Activated naive CD8-positive, alpha-beta T cell treated with anti-CD3 and anti-CD28 coated beads, Interleukin-2, amount 50 U/mL, for 24 hours (primary cell): ENCODE measurements around the gene CYB561D2.

Source experiments
- ATAC-seq: fragments of 150-1000 bp; cut with Tn5 transposase; one replicate; pipeline ENCODE4 v1.10.0; 2021
- DNase-seq: peaks from one replicate; pipeline ENCODE4 v3.0.0; 2021
- H3K27ac Mint-ChIP-seq: one replicate; pipeline ENCODE4 v1.8.0; 2021; ENCODE audit warnings: mild to moderate bottlenecking, mixed read lengths
- H3K27me3 Mint-ChIP-seq: one replicate; pipeline ENCODE4 v1.8.0; 2021; ENCODE audit warnings: mixed read lengths
- H3K36me3 Mint-ChIP-seq: one replicate; pipeline ENCODE4 v1.8.0; 2021; ENCODE audit warnings: low read depth, mixed read lengths
- H3K4me1 Mint-ChIP-seq: one replicate; pipeline ENCODE4 v1.8.0; 2021; ENCODE audit warnings: mixed read lengths
- H3K4me3 Mint-ChIP-seq: one replicate; pipeline ENCODE4 v1.8.0; 2021; ENCODE audit warnings: mild to moderate bottlenecking, moderate library complexity, mixed read lengths
- H3K9me3 Mint-ChIP-seq: one replicate; pipeline ENCODE4 v1.8.0; 2021; ENCODE audit warnings: mixed read lengths

The CYB561D2 gene

DNA sequence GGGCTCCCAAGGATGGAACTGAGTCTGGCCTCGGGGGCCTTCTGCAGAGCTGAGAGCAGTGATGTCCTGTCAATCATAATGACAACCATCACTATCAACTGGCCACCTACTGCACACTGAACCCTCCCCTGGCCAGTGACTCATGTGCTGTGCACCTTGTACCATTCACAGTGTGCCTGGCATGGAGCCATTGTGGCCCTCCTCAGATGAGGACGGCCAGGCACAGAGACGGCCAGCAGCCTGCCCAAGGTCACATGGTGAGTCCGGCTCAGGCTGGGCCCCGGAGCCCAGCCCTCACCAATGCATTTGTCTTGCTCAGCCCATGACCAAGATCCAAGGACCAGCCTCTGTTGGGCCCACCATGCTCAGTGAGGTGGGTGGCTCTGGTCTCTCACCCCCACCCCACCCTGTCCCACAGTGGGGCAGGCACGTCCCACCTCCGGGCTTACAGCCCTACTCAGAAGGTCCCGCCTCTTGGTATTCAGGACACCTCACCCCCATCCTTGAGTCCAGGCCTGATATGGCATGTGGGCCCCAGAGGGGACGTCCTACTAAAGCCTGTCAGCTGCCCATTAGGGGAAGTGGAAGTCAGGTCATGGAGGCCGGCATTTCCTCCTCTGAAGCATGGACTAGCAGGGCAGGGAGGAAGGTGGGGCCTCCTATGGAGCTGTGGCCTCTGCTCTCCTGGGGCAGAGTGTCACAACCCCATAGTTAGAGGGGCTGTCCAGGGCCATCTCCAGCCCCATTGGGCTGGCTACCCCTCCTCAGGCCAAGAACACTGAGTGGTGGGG lies 44.6 kb downstream of the CYB561D2 start:
- Mint-ChIP-seq H3K9me3 (no peaks in the 10 kb centered on the region), H3K4me1 (peaks cover 5% of the 10 kb centered on the region), H3K27me3 (no peaks in the 10 kb centered on the region), H3K27ac (no peak overlapping the region), H3K36me3 (no peaks in the 10 kb centered on the region), H3K4me3 (no peak overlapping the region)
- ATAC-seq (no peak), DNase-seq (no peak)

DNA sequence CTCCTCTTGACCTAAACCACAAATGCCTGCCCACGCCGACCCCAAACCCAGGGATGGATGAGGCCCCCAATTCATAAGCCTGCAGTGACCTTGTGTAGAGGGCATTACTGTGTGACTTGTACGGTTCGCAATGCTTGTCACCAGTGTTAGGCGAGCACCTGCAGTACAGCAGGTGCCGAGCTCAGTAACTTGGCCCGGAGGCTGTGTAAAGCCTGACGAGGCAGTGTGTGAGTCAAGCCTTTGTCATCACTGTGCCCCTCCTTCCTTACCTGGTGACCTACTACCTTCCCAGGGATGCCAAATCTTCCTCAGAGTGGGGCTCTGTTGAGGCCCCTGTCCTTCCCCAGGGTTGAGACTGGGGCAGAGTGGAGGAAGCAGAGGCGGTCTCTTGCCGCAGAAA lies 45.8 kb downstream of the CYB561D2 start:
- H3K4me3 Mint-ChIP-seq: no peak overlapping the region
- DNase-seq: no peak
- H3K9me3 Mint-ChIP-seq: no peaks in the 10 kb centered on the region
- peaks cover 5% of the 10 kb centered on the region for H3K4me1 Mint-ChIP-seq
- no peak overlapping the region for H3K27ac Mint-ChIP-seq
- H3K27me3 Mint-ChIP-seq: no peaks in the 10 kb centered on the region
- ATAC-seq: no peak
- no peaks in the 10 kb centered on the region for H3K36me3 Mint-ChIP-seq

DNA sequence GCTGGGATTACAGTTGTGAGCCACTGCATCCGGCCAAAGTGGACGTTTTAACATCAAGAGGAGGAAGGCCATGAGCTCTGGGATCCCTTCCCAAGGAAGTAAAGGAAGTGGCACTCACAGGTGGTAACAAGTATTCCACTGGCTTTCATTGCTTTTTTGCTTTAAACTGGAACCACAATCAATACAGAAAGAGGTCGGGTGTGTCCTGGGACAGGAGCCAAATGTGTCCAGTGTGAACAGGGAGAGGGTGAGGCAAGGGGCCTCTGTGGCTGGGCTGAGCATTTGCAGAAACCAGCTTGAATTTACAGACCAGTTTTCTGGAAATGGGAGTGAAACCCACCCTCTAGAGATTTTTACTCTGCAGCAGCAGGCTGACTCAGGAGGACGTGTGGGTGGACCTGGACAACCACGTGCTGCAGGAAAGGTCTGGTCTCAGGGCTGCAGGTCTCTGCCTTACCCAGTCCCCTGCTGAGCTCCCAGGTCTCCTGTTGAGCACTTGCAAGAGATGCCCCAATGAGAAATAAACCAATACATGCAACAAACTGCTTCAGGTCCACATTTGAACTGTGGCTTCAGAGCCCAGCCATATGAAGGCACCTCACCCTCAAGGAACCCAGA lies 51.4 kb downstream of the CYB561D2 start:
- ATAC-seq: no peak
- no peak overlapping the region for H3K27ac Mint-ChIP-seq
- H3K4me1 Mint-ChIP-seq: no peaks in the 10 kb centered on the region
- H3K4me3 Mint-ChIP-seq: no peak overlapping the region
- H3K9me3 Mint-ChIP-seq: no peaks in the 10 kb centered on the region
- no peak for DNase-seq
- H3K36me3 Mint-ChIP-seq: no peaks in the 10 kb centered on the region
- peaks cover 2% of the 10 kb centered on the region for H3K27me3 Mint-ChIP-seq
